Caco-2 (cell line): ENCODE measurements around the gene EPHA1. TPM values are rescaled to one million over a fixed set of nuclear protein-coding genes. Genes with fewer than 3 reads are reported as not detected.

Source experiments
- BruUV-seq: library from RNA; stranded (reverse); fragments of 400-500 nt; replicated peaks from 2 replicates; lab custom pipeline; 2021; lab: Mats Ljungman, UMichigan
- CTCF ChIA-PET: fragments of 300-600 bp; sonication (Branson Sonifier 250); formaldehyde crosslinking; loops from one replicate; lab custom pipeline; 2022; ENCODE audit warnings: antibody characterized with exemption; lab: Charles Lee
- POLR2A ChIA-PET: fragments of 300-600 bp; sonication (Branson Sonifier 250); formaldehyde crosslinking; loops from one replicate; lab custom pipeline; 2022; ENCODE audit warnings: antibody characterized with exemption; lab: Charles Lee
- DNase-seq, 2 experiments: peaks; one replicate each; pipeline versions ENCODE4 v3.0.0 to v3.0.0-alpha.2; 2020 to 2022
- H3K27me3 ChIP-seq: replicated peaks from 2 replicates; pipeline ENCODE4 v1.6.0; 2011; ENCODE audit warnings: low read length; ENCODE audit not compliant: control insufficient read depth, insufficient read depth
- H3K36me3 ChIP-seq: 2 replicates; pipeline ENCODE4 v1.5.1; 2011; ENCODE audit warnings: low read length; ENCODE audit not compliant: control insufficient read depth, insufficient read depth
- H3K4me1 ChIP-seq: fragments of 250-450 bp; sonication (Bioruptor Pico); 2 replicates; pipeline ENCODE4 v1.5.1; 2020; ENCODE audit warnings: mild to moderate bottlenecking
- H3K4me3 ChIP-seq: 2 replicates; pipeline ENCODE4 v1.5.1; 2011; ENCODE audit warnings: low read depth, mild to moderate bottlenecking, control low read depth, low read length
- H3K9me3 ChIP-seq: fragments of 250-450 bp; sonication (Bioruptor Pico); 2 replicates; pipeline ENCODE4 v1.5.1; 2020; ENCODE audit warnings: mild to moderate bottlenecking, moderate library complexity
- H3K27ac Mint-ChIP-seq: one replicate; pipeline ENCODE4 v1.8.0; 2022; ENCODE audit warnings: mixed read lengths; ENCODE audit not compliant: unreplicated experiment
- H3K27me3 Mint-ChIP-seq: one replicate; pipeline ENCODE4 v1.8.0; 2022; ENCODE audit warnings: mixed read lengths; ENCODE audit not compliant: insufficient read depth, unreplicated experiment
- H3K36me3 Mint-ChIP-seq: one replicate; pipeline ENCODE4 v1.8.0; 2022; ENCODE audit warnings: mild to moderate bottlenecking, mixed read lengths; ENCODE audit not compliant: insufficient read depth, unreplicated experiment
- H3K4me1 Mint-ChIP-seq: one replicate; pipeline ENCODE4 v1.8.0; 2022; ENCODE audit warnings: low read depth, mixed read lengths; ENCODE audit not compliant: unreplicated experiment
- H3K4me3 Mint-ChIP-seq: one replicate; pipeline ENCODE4 v1.8.0; 2022; ENCODE audit warnings: mild to moderate bottlenecking, moderate library complexity, mixed read lengths; ENCODE audit not compliant: unreplicated experiment
- H3K9me3 Mint-ChIP-seq: one replicate; pipeline ENCODE4 v1.8.0; 2022; ENCODE audit warnings: mixed read lengths; ENCODE audit not compliant: unreplicated experiment
- CTCF ChIP-seq, 2 experiments: fragments of 200-600 bp in 1 of 2; IDR thresholded peaks; 1 replicate in 1 of 2; 2 replicates in 1 of 2; pipeline versions ENCODE4 v1.5.1 to v1.8.0; 2011 to 2022; ENCODE audit warnings: antibody characterized with exemption in 1 of 2, control low read depth in 1 of 2, inconsistent platforms in 1 of 2, low read depth in 1 of 2, low read length in 1 of 2, mild to moderate bottlenecking in 1 of 2, moderate library complexity in 1 of 2; ENCODE audit not compliant: insufficient read depth in 1 of 2, severe bottlenecking in 1 of 2, unreplicated experiment in 1 of 2
- intact Hi-C: fragments of 100-400 bp; cut with micrococcal nuclease; formaldehyde crosslinking; loops from one replicate; pipeline ENCODE4 v1.10.0; 2022; ENCODE audit not compliant: unreplicated experiment
- total RNA-seq: library from RNA; stranded (reverse); gene quantifications from 2 replicates; pipeline ENCODE4 v1.2.3, GENCODE V29; 2022

EPHA1 gene
- total RNA-seq, 1 experiment from 2014 or later, result 66.6 TPM

GRCh38 chr7:143384661-143385631 lies 23.7 kb downstream of the EPHA1 start:
- BruUV-seq, result no TSS peak
- no peak for DNase-seq
- Histone ChIP-seq H3K4me3 (no peak overlapping the region), H3K9me3 (no peaks in the 10 kb centered on the region), H3K4me1 (peaks cover 31% of the 10 kb centered on the region), H3K27me3 (no peaks in the 10 kb centered on the region), H3K36me3 (peaks cover 5% of the 10 kb centered on the region; the same call in 1 of the 2 replicates)
- intact Hi-C loops, result no loop called here
- Mint-ChIP-seq H3K4me1 (peaks cover 1% of the 10 kb centered on the region), H3K4me3 (no peak overlapping the region), H3K9me3 (no peaks in the 10 kb centered on the region), H3K27me3 (no peaks in the 10 kb centered on the region), H3K36me3 (peaks cover 31% of the 10 kb centered on the region), H3K27ac (no peak overlapping the region)
- CTCF ChIA-PET, result interaction anchor here (0.9 to 1.0 kb wide), 2 partner anchors 22 to 76 kb away, joined by 3 read pairs; no protein-coding TSS in a partner anchor
- POLR2A ChIA-PET, result no interaction called here
- TF ChIP-seq CTCF (IDR thresholded peaks at IDR 0.05; ENCODE audit: insufficient read depth in 1 of 2, low read depth in 1 of 2, low read length in 1 of 2, severe bottlenecking in 1 of 2, unreplicated experiment in 1 of 2), result no peak

GRCh38 chr7:143384148-143384547 lies 24.5 kb downstream of the EPHA1 start:
- peaks cover 9% of the 10 kb centered on the region for H3K4me1 Mint-ChIP-seq
- no TSS peak for BruUV-seq
- H3K9me3 ChIP-seq, result no peaks in the 10 kb centered on the region
- H3K36me3 Mint-ChIP-seq, result peaks cover 31% of the 10 kb centered on the region
- H3K4me1 ChIP-seq, result peaks cover 38% of the 10 kb centered on the region
- no peak overlapping the region for H3K27ac Mint-ChIP-seq
- DNase-seq, result no peak
- ChIA-PET POLR2A (interaction anchor here (0.6 kb wide), 1 partner anchor 8 kb away, joined by 4 read pairs; no protein-coding TSS in a partner anchor), CTCF (interaction anchor here (0.9 to 1.0 kb wide), 2 partner anchors 22 to 75 kb away, joined by 3 read pairs; no protein-coding TSS in a partner anchor)
- no peak overlapping the region for H3K4me3 ChIP-seq
- no peak overlapping the region for H3K4me3 Mint-ChIP-seq
- no peaks in the 10 kb centered on the region for H3K27me3 Mint-ChIP-seq
- TF ChIP-seq CTCF (IDR thresholded peaks at IDR 0.05; ENCODE audit: insufficient read depth in 1 of 2, low read depth in 1 of 2, low read length in 1 of 2, severe bottlenecking in 1 of 2, unreplicated experiment in 1 of 2), result no peak
- no peaks in the 10 kb centered on the region for H3K9me3 Mint-ChIP-seq
- intact Hi-C loops, result no loop called here
- H3K36me3 ChIP-seq, result peaks cover 5% of the 10 kb centered on the region
- H3K27me3 ChIP-seq, result no peaks in the 10 kb centered on the region

- CTCF ChIA-PET, result interaction anchor here (1.0 kb wide), 1 partner anchor 75 kb away, joined by 3 read pairs; no protein-coding TSS in a partner anchor
- Mint-ChIP-seq H3K27me3 (no peaks in the 10 kb centered on the region), H3K27ac (no peak overlapping the region), H3K4me1 (peaks cover 14% of the 10 kb centered on the region), H3K9me3 (no peaks in the 10 kb centered on the region), H3K36me3 (peaks cover 29% of the 10 kb centered on the region), H3K4me3 (no peak overlapping the region)
- no peak for DNase-seq
- peaks cover 44% of the 10 kb centered on the region for H3K4me1 ChIP-seq
- BruUV-seq, result no TSS peak
- intact Hi-C loops, result no loop called here
- no peaks in the 10 kb centered on the region for H3K9me3 ChIP-seq
- POLR2A ChIA-PET, result interaction anchor here (0.6 kb wide), 1 partner anchor 9 kb away, joined by 4 read pairs; no protein-coding TSS in a partner anchor
- H3K27me3 ChIP-seq, result no peaks in the 10 kb centered on the region
- peaks cover 5% of the 10 kb centered on the region for H3K36me3 ChIP-seq
- no peak for TF ChIP-seq CTCF (IDR thresholded peaks at IDR 0.05; ENCODE audit: insufficient read depth in 1 of 2, low read depth in 1 of 2, low read length in 1 of 2, severe bottlenecking in 1 of 2, unreplicated experiment in 1 of 2)
- H3K4me3 ChIP-seq, result no peak overlapping the region
These were observed 25.1 kb downstream of the EPHA1 start for GRCh38 chr7:143383642-143383957.
